LNCAP (cell line): ENCODE results near the gene LPP.

Source experiments
- TF ChIP-seq, protein P1 (sequence below): fragments of 450-650 bp; IDR thresholded peaks from 2 replicates; pipeline ENCODE4 v1.5.1; 2017; ENCODE audit warnings: mild to moderate bottlenecking

LPP gene

DNA sequence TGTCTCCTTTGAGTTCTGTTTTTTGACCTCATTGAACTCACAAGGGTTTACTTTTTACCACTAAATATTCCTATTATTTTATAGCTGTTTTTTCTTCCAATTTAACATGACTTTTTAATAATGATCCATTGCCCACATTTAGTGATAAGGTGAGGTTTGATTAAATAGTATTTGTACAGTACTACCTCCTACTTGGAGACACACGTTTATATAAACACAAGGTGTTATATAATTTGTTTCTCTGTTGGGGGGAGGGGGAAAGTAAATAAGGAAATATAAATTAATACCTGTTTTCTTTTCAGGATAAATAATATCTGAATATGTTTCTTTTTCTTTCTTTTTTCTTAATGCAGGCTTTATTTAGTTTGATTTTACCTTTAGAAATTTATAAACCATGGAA, 281.3 kb downstream of the LPP start:
- TF ChIP-seq, protein P1, sequence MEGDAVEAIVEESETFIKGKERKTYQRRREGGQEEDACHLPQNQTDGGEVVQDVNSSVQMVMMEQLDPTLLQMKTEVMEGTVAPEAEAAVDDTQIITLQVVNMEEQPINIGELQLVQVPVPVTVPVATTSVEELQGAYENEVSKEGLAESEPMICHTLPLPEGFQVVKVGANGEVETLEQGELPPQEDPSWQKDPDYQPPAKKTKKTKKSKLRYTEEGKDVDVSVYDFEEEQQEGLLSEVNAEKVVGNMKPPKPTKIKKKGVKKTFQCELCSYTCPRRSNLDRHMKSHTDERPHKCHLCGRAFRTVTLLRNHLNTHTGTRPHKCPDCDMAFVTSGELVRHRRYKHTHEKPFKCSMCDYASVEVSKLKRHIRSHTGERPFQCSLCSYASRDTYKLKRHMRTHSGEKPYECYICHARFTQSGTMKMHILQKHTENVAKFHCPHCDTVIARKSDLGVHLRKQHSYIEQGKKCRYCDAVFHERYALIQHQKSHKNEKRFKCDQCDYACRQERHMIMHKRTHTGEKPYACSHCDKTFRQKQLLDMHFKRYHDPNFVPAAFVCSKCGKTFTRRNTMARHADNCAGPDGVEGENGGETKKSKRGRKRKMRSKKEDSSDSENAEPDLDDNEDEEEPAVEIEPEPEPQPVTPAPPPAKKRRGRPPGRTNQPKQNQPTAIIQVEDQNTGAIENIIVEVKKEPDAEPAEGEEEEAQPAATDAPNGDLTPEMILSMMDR: no peak

DNA sequence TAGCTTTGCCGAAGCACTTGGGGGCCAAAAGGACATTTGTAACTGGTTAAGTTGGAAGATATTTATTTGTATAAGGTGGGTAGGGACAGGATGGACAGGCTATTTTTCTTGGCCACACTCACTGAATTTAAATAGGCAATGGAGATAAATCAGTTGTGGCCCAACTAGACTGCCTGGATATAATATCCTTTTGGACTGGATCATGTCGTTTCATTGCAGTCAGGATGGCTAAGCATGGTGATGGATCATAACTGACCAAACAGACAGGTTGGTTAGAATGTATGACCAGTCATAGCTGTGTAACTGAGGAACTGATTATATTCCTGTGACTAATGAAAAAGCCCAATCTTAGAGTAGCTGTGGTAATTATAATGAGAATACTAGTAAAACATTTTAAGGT, 284.0 kb downstream of the LPP start:
- TF ChIP-seq, protein P1: no peak

DNA sequence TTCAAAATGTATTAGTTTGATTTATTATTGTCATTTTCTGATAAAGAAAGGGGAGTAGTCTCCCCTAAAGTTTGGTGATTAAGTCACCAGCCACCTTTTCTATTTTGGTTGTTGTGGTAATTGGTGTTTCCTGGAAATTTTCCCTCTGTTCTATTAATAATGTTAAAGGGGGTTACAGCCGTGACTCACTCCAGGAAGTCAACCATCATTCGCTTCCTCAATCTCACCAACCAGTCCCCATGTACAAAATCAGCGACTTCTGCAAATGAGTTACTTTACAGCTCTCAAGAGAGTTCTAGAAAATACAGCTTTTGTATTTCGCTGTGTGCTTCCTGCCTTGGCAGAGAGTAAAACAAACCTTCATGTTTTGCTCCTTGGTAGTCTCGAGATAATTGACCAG, 285.1 kb downstream of the LPP start:
- TF ChIP-seq, protein P1: no peak

DNA sequence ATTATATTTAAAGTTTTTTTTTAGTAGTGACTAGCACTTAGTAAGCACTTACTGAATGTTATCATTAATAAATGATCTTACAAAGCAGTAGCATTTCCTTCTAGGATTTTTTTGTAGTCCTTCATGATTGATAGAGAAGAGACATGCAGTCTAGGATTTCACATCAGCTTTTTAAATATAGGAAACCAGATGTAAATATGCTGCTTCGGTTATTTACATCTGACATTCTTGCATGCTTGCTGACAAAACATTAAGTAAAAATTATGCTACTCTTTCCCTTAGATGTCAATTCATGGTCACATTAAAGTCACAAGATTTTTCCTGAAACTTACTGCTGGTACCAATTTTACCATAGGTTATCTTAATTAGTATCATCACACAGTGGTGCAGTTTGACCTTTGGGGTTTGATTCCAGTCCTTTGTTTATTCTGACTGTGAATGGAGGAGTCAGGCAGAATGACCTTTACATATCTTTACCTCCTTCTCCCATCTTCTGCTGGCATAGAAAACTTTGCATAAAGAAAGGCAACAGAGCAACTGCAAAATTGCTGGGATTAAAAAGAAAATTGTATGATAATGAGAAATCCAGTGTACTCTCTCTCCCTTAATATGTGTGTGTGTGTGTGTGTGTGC, 286.5 kb downstream of the LPP start:
- TF ChIP-seq, protein P1: no peak

DNA sequence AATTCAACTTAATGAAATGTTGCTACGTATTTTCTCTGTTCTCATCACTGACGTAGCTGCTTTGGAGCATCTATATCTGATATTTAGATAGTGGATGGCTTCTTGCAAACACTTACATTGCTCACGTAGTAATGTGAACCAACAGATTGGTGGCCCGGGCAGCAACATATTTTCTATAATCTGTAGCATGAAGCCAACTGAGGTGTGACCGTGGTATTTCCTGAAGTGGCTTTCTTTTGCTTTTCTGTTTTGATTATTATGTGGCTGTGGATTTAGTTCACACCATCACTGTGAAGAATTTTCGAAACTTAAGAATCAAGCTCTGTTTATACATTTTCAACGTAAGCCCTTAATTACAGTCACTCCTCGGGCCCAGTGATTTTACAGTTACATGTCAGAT, 288.5 kb downstream of the LPP start:
- TF ChIP-seq, protein P1: no peak

DNA sequence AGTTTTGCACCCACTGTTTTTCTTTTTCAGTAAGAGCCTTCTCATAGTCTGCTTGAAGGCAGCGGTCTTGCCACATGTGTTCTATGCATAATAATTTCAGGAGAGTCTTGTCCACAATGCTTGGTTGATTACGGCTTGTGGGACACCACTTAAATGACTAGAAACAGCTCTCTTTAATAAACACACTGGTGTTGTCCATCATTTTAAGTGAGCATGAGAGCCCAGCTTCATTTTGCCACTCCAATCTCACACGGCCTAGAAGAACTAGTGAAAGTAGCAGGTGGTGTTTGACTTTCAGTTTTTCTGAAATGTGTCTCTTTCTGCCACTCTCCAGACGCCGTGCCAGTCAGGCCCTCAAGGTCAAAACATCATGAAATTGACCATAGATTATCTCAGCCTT, 292.1 kb downstream of the LPP start:
- TF ChIP-seq, protein P1: no peak

DNA sequence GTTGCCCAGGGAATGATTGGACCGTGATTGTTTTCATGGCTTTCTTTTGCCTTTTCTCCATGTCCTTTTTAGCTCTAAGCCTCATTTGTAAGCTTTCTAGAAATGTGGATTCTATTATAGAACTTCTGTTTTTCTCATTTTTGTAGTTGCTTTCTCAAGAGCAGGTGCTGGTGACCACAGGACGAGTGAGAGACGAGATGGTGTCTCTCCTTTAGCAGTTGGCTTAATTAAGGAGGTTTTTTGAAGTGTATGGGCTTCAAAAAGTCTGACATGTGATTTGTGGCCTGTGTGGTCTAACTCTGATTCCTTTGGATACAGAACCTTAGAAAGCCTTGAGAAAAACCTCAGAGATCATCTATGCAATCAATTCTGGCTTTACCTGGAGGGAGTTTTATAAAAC, 292.8 kb downstream of the LPP start:
- TF ChIP-seq, protein P1: no peak

DNA sequence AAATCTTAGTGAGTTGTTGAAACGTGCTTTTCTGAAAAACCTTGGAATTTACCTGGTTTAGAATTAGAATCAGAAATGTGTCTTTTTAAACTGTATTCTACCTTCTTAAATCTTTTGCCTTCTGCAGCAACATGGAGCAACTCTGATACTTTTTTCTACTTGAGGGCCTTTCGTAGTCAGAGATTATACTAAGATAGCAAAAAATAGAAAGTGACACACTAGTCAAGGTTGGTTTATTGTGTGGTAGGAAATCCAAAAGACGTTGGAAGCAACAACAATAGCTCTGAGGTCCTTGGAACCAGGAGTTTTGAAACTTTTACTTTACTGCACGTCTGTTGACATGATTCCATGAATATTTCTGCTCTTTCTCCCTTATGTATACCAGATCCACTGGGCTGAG, 294.9 kb downstream of the LPP start:
- TF ChIP-seq, protein P1: no peak
